ENCODE measurements around the gene EFCAB11. TPM values are rescaled to one million over a fixed set of nuclear protein-coding genes. Genes with fewer than 3 reads are reported as not detected.

EFCAB11 gene
- total and polyA plus RNA-seq, 2 of the 4 experiments (the other 2 are of a cell fraction): 2.2 to 5.3 TPM

GRCh38 chr14:89900802-89901201, 53.7 kb downstream of the EFCAB11 start:
- peaks cover 0 to 7% of the 10 kb centered on the region in 2 experiments; a peak in 1 of 4 replicates for H3K79me1 ChIP-seq (ENCODE audit: low read depth in 1 of 2, low read length in 2 of 2)
- H3K4me1 ChIP-seq (ENCODE audit: control insufficient read depth, insufficient read depth, low read length): peaks cover 9% of the 10 kb centered on the region
- DNase-seq: peak; percentile 83
- H2BK120ac ChIP-seq (ENCODE audit: low read depth, low read length): peak overlapping the region; percentile 94
- peak overlapping the region; percentile 66; the same call in 1 of the 2 replicates for H3K14ac ChIP-seq (replicated peaks; ENCODE audit: low read depth, low read length)
- no peak overlapping the region for H2AK9ac ChIP-seq (replicated peaks; ENCODE audit: low read depth, low read length, poor library complexity)
- peak overlapping the region; percentile 87 for H3K4ac ChIP-seq (ENCODE audit: low read depth, low read length)
- H4K5ac ChIP-seq (ENCODE audit: low read depth, low read length): peak overlapping the region; percentile 98
- H3K36me3 ChIP-seq (ENCODE audit: control insufficient read depth, insufficient read depth, low read length): peaks cover 2% of the 10 kb centered on the region; the same call in 1 of the 2 replicates
- ChIA-PET CTCF (interaction anchor here (0.6 kb wide), 1 partner anchor 406 kb away, joined by 3 read pairs; no protein-coding TSS in a partner anchor), POLR2A (ENCODE audit: unreplicated experiment) (interaction anchor here (0.6 kb wide), 1 partner anchor 134 kb away, joined by 5 read pairs; no protein-coding TSS in a partner anchor)
- H2AK5ac ChIP-seq (ENCODE audit: low read depth, low read length): no peak overlapping the region
- H4K20me1 ChIP-seq (ENCODE audit: insufficient read depth, low read length): no peaks in the 10 kb centered on the region
- H2BK15ac ChIP-seq (ENCODE audit: low read depth, low read length): peak overlapping the region; percentile 92; the same call in 1 of the 3 replicates
- H2BK5ac ChIP-seq (ENCODE audit: low read depth, low read length, poor library complexity, severe bottlenecking): peak overlapping the region; percentile 99
- peak overlapping the region; percentile 11; the same call in 1 of the 2 replicates for H3K4me3 ChIP-seq (ENCODE audit: insufficient read depth, low read depth, low read length)
- no peaks in the 10 kb centered on the region for H3K27me3 ChIP-seq (ENCODE audit: control insufficient read depth, insufficient read depth, low read length)
- dilution Hi-C loops (cut with HindIII; ENCODE audit: low sequenced_read_pairs, unreplicated experiment): no loop called here
- WGBS, 2 experiments (ENCODE audit: extremely low coverage in 2 of 2, insufficient read length in 1 of 2): no CpG with 5 or more reads among the region's 4 CpGs
- BruUV-seq (replicated peaks): no TSS peak
- in situ Hi-C loops (cut with MboI; ENCODE audit: low sequenced_read_pairs): no loop called here
- TF ChIP-seq CEBPB (IDR thresholded peaks at IDR 0.05; ENCODE audit: low read depth, low read length) (peak; percentile 70), FOS (IDR thresholded peaks at IDR 0.05; ENCODE audit: low read depth, low read length) (0 out of 2 replicates have a peak, but pooled peaks have one; percentile 11), RCOR1 (IDR thresholded peaks at IDR 0.05; ENCODE audit: insufficient replicate concordance, low read length) (no peak)
- peak overlapping the region; percentile 80; the same call in 1 of the 2 replicates for H3K23ac ChIP-seq (ENCODE audit: low read depth, low read length)
- peak overlapping the region; percentile 99 for H3K9ac ChIP-seq (ENCODE audit: low read depth, low read length)
- no peaks in the 10 kb centered on the region; the same call in 1 of the 2 replicates for H3K9me1 ChIP-seq (ENCODE audit: insufficient read depth, low read length)
- peak overlapping the region; percentile 92 for H4K8ac ChIP-seq (ENCODE audit: low read depth in 2 of 2, low read length in 2 of 2)
- intact Hi-C loops (cut with micrococcal nuclease): loop anchor here (1.0 to 2.0 kb wide), 3 partner anchors 56 to 861 kb away; no protein-coding TSS in a partner anchor
- peak overlapping the region; percentile 97 for H3K56ac ChIP-seq (ENCODE audit: extremely low read depth, insufficient read depth, low read length)
- peak overlapping the region; percentile 96; the same call in 1 of the 2 replicates for H2BK20ac ChIP-seq (ENCODE audit: low read depth, low read length)
- no peaks in the 10 kb centered on the region for H3K9me3 ChIP-seq (ENCODE audit: control insufficient read depth, insufficient read depth, low read length)
- peak overlapping the region; percentile 79 for H3K4me2 ChIP-seq (ENCODE audit: low read depth, low read length)
- H3K27ac ChIP-seq (ENCODE audit: insufficient read depth, low read length): peak overlapping the region; percentile 100
- peak overlapping the region; percentile 99 for H4K91ac ChIP-seq (ENCODE audit: insufficient read depth, low read depth, low read length)
- ATAC-seq (ENCODE audit: low read depth): peak; percentile 88
- peak overlapping the region; percentile 99 for H3K18ac ChIP-seq (ENCODE audit: low read depth, low read length)
- H2AFZ ChIP-seq (replicated peaks; ENCODE audit: low read length, poor library complexity): no peak overlapping the region
